Stimulated activated naive CD8-positive, alpha-beta T cell treated with anti-CD3 and anti-CD28 coated beads, Interleukin-15, Interleukin-2, amounts not matched to agents 100 ng/mL and 50 ng/mL, for 24 hours (primary cell): ENCODE data around the gene KCND3.

Source experiments
- H3K27ac Mint-ChIP-seq: one replicate; pipeline ENCODE4 v1.8.0; 2021; ENCODE audit warnings: mild to moderate bottlenecking, mixed read lengths
- H3K27me3 Mint-ChIP-seq: one replicate; pipeline ENCODE4 v1.8.0; 2021; ENCODE audit warnings: mixed read lengths
- H3K36me3 Mint-ChIP-seq: one replicate; pipeline ENCODE4 v1.8.0; 2021; ENCODE audit warnings: low read depth, mixed read lengths
- H3K4me1 Mint-ChIP-seq: one replicate; pipeline ENCODE4 v1.8.0; 2021; ENCODE audit warnings: low read depth, mixed read lengths
- H3K4me3 Mint-ChIP-seq: one replicate; pipeline ENCODE4 v1.8.0; 2021; ENCODE audit warnings: mild to moderate bottlenecking, mixed read lengths
- H3K9me3 Mint-ChIP-seq: one replicate; pipeline ENCODE4 v1.8.0; 2021; ENCODE audit warnings: mixed read lengths

Gene KCND3

GRCh38 chr1:111976842-111977241, 12.6 kb downstream of the KCND3 start:
- peaks cover 58% of the 10 kb centered on the region for H3K27me3 Mint-ChIP-seq
- no peak overlapping the region for H3K27ac Mint-ChIP-seq
- H3K4me1 Mint-ChIP-seq: no peaks in the 10 kb centered on the region
- H3K9me3 Mint-ChIP-seq: no peaks in the 10 kb centered on the region
- H3K36me3 Mint-ChIP-seq: no peaks in the 10 kb centered on the region
- no peak overlapping the region for H3K4me3 Mint-ChIP-seq

GRCh38 chr1:111976332-111976731, 13.1 kb downstream of the KCND3 start:
- Mint-ChIP-seq H3K27me3 (peaks cover 63% of the 10 kb centered on the region), H3K4me1 (no peaks in the 10 kb centered on the region), H3K9me3 (no peaks in the 10 kb centered on the region), H3K4me3 (no peak overlapping the region), H3K27ac (no peak overlapping the region), H3K36me3 (no peaks in the 10 kb centered on the region)

GRCh38 chr1:111973150-111973790, 16.2 kb downstream of the KCND3 start:
- Mint-ChIP-seq H3K4me3 (no peak overlapping the region), H3K36me3 (no peaks in the 10 kb centered on the region), H3K27ac (no peak overlapping the region), H3K9me3 (no peaks in the 10 kb centered on the region), H3K27me3 (peaks cover 76% of the 10 kb centered on the region), H3K4me1 (no peaks in the 10 kb centered on the region)

- no peaks in the 10 kb centered on the region for H3K4me1 Mint-ChIP-seq
- H3K4me3 Mint-ChIP-seq: no peak overlapping the region
- H3K36me3 Mint-ChIP-seq: no peaks in the 10 kb centered on the region
- no peaks in the 10 kb centered on the region for H3K9me3 Mint-ChIP-seq
- peaks cover 68% of the 10 kb centered on the region for H3K27me3 Mint-ChIP-seq
- no peak overlapping the region for H3K27ac Mint-ChIP-seq
These were observed 18.1 kb downstream of the KCND3 start for GRCh38 chr1:111971396-111971795.

GRCh38 chr1:111968511-111968910, 21.0 kb downstream of the KCND3 start:
- Mint-ChIP-seq H3K9me3 (no peaks in the 10 kb centered on the region), H3K27ac (no peak overlapping the region), H3K4me1 (no peaks in the 10 kb centered on the region), H3K36me3 (no peaks in the 10 kb centered on the region), H3K27me3 (peaks cover 56% of the 10 kb centered on the region), H3K4me3 (no peak overlapping the region)

- H3K4me3 Mint-ChIP-seq: no peak overlapping the region
- no peaks in the 10 kb centered on the region for H3K9me3 Mint-ChIP-seq
- peaks cover 51% of the 10 kb centered on the region for H3K27me3 Mint-ChIP-seq
- no peak overlapping the region for H3K27ac Mint-ChIP-seq
- H3K4me1 Mint-ChIP-seq: no peaks in the 10 kb centered on the region
- H3K36me3 Mint-ChIP-seq: no peaks in the 10 kb centered on the region
These were observed 21.6 kb downstream of the KCND3 start for GRCh38 chr1:111967886-111968285.

- no peak overlapping the region for H3K27ac Mint-ChIP-seq
- peaks cover 44% of the 10 kb centered on the region for H3K27me3 Mint-ChIP-seq
- H3K36me3 Mint-ChIP-seq: no peaks in the 10 kb centered on the region
- no peaks in the 10 kb centered on the region for H3K9me3 Mint-ChIP-seq
- no peaks in the 10 kb centered on the region for H3K4me1 Mint-ChIP-seq
- H3K4me3 Mint-ChIP-seq: no peak overlapping the region
These were observed 22.3 kb downstream of the KCND3 start for GRCh38 chr1:111967067-111967690.

- H3K4me3 Mint-ChIP-seq: no peak overlapping the region
- no peaks in the 10 kb centered on the region for H3K9me3 Mint-ChIP-seq
- no peak overlapping the region for H3K27ac Mint-ChIP-seq
- no peaks in the 10 kb centered on the region for H3K4me1 Mint-ChIP-seq
- H3K36me3 Mint-ChIP-seq: no peaks in the 10 kb centered on the region
- H3K27me3 Mint-ChIP-seq: peaks cover 42% of the 10 kb centered on the region
These were observed 23.6 kb downstream of the KCND3 start for GRCh38 chr1:111965781-111966443.

- H3K9me3 Mint-ChIP-seq: no peaks in the 10 kb centered on the region
- no peak overlapping the region for H3K27ac Mint-ChIP-seq
- H3K4me1 Mint-ChIP-seq: no peaks in the 10 kb centered on the region
- peaks cover 36% of the 10 kb centered on the region for H3K27me3 Mint-ChIP-seq
- H3K36me3 Mint-ChIP-seq: no peaks in the 10 kb centered on the region
- H3K4me3 Mint-ChIP-seq: no peak overlapping the region
These were observed 25.3 kb downstream of the KCND3 start for GRCh38 chr1:111963985-111964738.

- no peak overlapping the region for H3K4me3 Mint-ChIP-seq
- no peaks in the 10 kb centered on the region for H3K9me3 Mint-ChIP-seq
- no peak overlapping the region for H3K27ac Mint-ChIP-seq
- H3K4me1 Mint-ChIP-seq: no peaks in the 10 kb centered on the region
- H3K36me3 Mint-ChIP-seq: no peaks in the 10 kb centered on the region
- H3K27me3 Mint-ChIP-seq: peaks cover 24% of the 10 kb centered on the region
These were observed 27.5 kb downstream of the KCND3 start for GRCh38 chr1:111961773-111962565.

- Mint-ChIP-seq H3K9me3 (no peaks in the 10 kb centered on the region), H3K4me3 (no peak overlapping the region), H3K36me3 (no peaks in the 10 kb centered on the region), H3K27ac (no peak overlapping the region), H3K4me1 (no peaks in the 10 kb centered on the region), H3K27me3 (peaks cover 21% of the 10 kb centered on the region)
These were observed 28.5 kb downstream of the KCND3 start for GRCh38 chr1:111961016-111961415.

GRCh38 chr1:111959436-111959835, 30.0 kb downstream of the KCND3 start:
- Mint-ChIP-seq H3K4me1 (no peaks in the 10 kb centered on the region), H3K36me3 (no peaks in the 10 kb centered on the region), H3K27ac (no peak overlapping the region), H3K4me3 (no peak overlapping the region), H3K27me3 (peaks cover 16% of the 10 kb centered on the region), H3K9me3 (no peaks in the 10 kb centered on the region)

- H3K4me3 Mint-ChIP-seq: no peak overlapping the region
- no peak overlapping the region for H3K27ac Mint-ChIP-seq
- no peaks in the 10 kb centered on the region for H3K36me3 Mint-ChIP-seq
- no peaks in the 10 kb centered on the region for H3K9me3 Mint-ChIP-seq
- H3K4me1 Mint-ChIP-seq: no peaks in the 10 kb centered on the region
- peaks cover 14% of the 10 kb centered on the region for H3K27me3 Mint-ChIP-seq
These were observed 30.6 kb downstream of the KCND3 start for GRCh38 chr1:111958851-111959250.

- Mint-ChIP-seq H3K36me3 (no peaks in the 10 kb centered on the region), H3K9me3 (no peaks in the 10 kb centered on the region), H3K4me3 (no peak overlapping the region), H3K27me3 (peaks cover 11% of the 10 kb centered on the region), H3K4me1 (no peaks in the 10 kb centered on the region), H3K27ac (no peak overlapping the region)
These were observed 31.4 kb downstream of the KCND3 start for GRCh38 chr1:111958075-111958474.
